Measurements from ENCODE around the gene AMT. TPM values are rescaled to one million over a fixed set of nuclear protein-coding genes. Genes with fewer than 3 reads are reported as not detected.

AMT gene
- total RNA-seq, 2 donors from 2014 or later: 44.4 to 51.7 TPM

GRCh38 chr3:49427586-49427985, 5.3 kb upstream of the AMT start:
- no peaks in the 10 kb centered on the region for H3K9me3 Mint-ChIP-seq
- H3K9ac ChIP-seq (ENCODE audit: extremely low read depth, low read length, poor library complexity, severe bottlenecking): no peak overlapping the region

GRCh38 chr3:49424816-49425215, 2.5 kb upstream of the AMT start:
- Mint-ChIP-seq H3K4me1 (peaks cover 13% of the 10 kb centered on the region), H3K27me3 (ENCODE audit: insufficient read depth) (peaks cover 1% of the 10 kb centered on the region), H3K4me3 (no peak overlapping the region), H3K27ac (no peak overlapping the region), H3K9me3 (no peaks in the 10 kb centered on the region), H3K36me3 (ENCODE audit: low read depth) (peaks cover 12% of the 10 kb centered on the region)
- Histone ChIP-seq H3K4me1 (ENCODE audit: control insufficient read depth, insufficient read depth, low read length) (peaks cover 3% of the 10 kb centered on the region), H3K4me3 (ENCODE audit: low read length) (no peak overlapping the region), H3K27ac (ENCODE audit: low read depth, low read length) (no peak overlapping the region), H3K36me3 (ENCODE audit: control insufficient read depth, insufficient read depth, low read length) (no peaks in the 10 kb centered on the region), H3K9me3 (ENCODE audit: control insufficient read depth, low read length) (no peaks in the 10 kb centered on the region), H3K27me3 (ENCODE audit: control insufficient read depth, insufficient read depth, low read length, poor library complexity, severe bottlenecking) (no peaks in the 10 kb centered on the region), H3K9ac (ENCODE audit: extremely low read depth, low read length, poor library complexity, severe bottlenecking) (no peak overlapping the region)
- no peak for DNase-seq
- no peak for TF ChIP-seq CTCF (conservative IDR thresholded peaks at IDR 0.05)
- 94 to 95% methylated on average over 4 to 6 of the region's 6 CpGs for WGBS, 2 experiments (ENCODE audit: insufficient coverage in 1 of 2, insufficient read length in 1 of 2)

More at GRCh38 chr3:49427586-49427985, 5.3 kb upstream of the AMT start:
- Histone ChIP-seq H3K4me3 (ENCODE audit: low read length) (no peak overlapping the region), H3K27me3 (ENCODE audit: control insufficient read depth, insufficient read depth, low read length, poor library complexity, severe bottlenecking) (no peaks in the 10 kb centered on the region), H3K9me3 (ENCODE audit: control insufficient read depth, low read length) (no peaks in the 10 kb centered on the region), H3K36me3 (ENCODE audit: control insufficient read depth, insufficient read depth, low read length) (no peaks in the 10 kb centered on the region), H3K27ac (ENCODE audit: low read depth, low read length) (no peak overlapping the region), H3K4me1 (ENCODE audit: control insufficient read depth, insufficient read depth, low read length) (peaks cover 3% of the 10 kb centered on the region)
- TF ChIP-seq CTCF (conservative IDR thresholded peaks at IDR 0.05): no peak
- Mint-ChIP-seq H3K27me3 (ENCODE audit: insufficient read depth) (no peaks in the 10 kb centered on the region), H3K4me3 (peak overlapping the region; percentile 84), H3K27ac (no peak overlapping the region), H3K36me3 (ENCODE audit: low read depth) (peaks cover 8% of the 10 kb centered on the region), H3K4me1 (peaks cover 6% of the 10 kb centered on the region)
- WGBS, 2 experiments (ENCODE audit: insufficient coverage in 1 of 2, insufficient read length in 1 of 2): 92 to 100% methylated on average over 1 to 2 of the region's 2 CpGs
- DNase-seq: no peak

DNA sequence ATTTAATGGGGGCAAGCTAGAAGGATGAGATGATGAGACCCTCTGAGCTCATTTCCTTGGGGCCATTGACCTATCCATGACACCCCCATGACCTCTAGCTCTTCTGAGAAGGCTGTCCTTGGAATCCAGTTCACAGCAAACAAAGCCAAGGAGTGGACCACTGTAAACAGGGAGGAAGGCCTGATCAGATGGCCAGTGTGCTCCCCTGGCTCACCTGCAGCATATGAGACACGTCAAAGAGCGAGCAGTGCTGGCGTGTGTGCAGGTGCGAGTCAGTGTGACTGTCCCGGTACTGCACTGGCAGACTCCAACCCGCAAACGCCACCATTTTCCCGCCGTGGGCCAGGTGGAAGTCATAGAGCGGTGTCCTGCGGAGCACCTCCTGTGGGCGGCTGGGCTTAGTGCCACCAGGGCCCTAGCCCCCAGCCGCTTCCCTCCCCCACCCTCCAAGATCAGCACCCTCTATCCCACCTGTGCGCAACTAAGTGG, 339 bp downstream of the AMT start:
- H3K36me3 ChIP-seq (ENCODE audit: control insufficient read depth, insufficient read depth, low read length): no peaks in the 10 kb centered on the region
- peaks cover 3% of the 10 kb centered on the region for H3K4me1 ChIP-seq (ENCODE audit: control insufficient read depth, insufficient read depth, low read length)
- Mint-ChIP-seq H3K9me3 (no peaks in the 10 kb centered on the region), H3K36me3 (ENCODE audit: low read depth) (peaks cover 24% of the 10 kb centered on the region), H3K27ac (peak overlapping the region; percentile 96), H3K4me1 (peaks cover 19% of the 10 kb centered on the region), H3K4me3 (peak overlapping the region; percentile 91), H3K27me3 (ENCODE audit: insufficient read depth) (peaks cover 1% of the 10 kb centered on the region)
- H3K4me3 ChIP-seq (ENCODE audit: low read length): peak overlapping the region; percentile 81
- no peak overlapping the region for H3K27ac ChIP-seq (ENCODE audit: low read depth, low read length)
- H3K27me3 ChIP-seq (ENCODE audit: control insufficient read depth, insufficient read depth, low read length, poor library complexity, severe bottlenecking): no peaks in the 10 kb centered on the region
- H3K9ac ChIP-seq (ENCODE audit: extremely low read depth, low read length, poor library complexity, severe bottlenecking): peak overlapping the region; percentile 52
- WGBS, 2 experiments (ENCODE audit: insufficient coverage in 1 of 2, insufficient read length in 1 of 2): 23 to 41% methylated on average over 4 to 14 of the region's 14 CpGs
- DNase-seq: no peak
- TF ChIP-seq CTCF (conservative IDR thresholded peaks at IDR 0.05): no peak
- H3K9me3 ChIP-seq (ENCODE audit: control insufficient read depth, low read length): no peaks in the 10 kb centered on the region

All from endodermal cell (in vitro differentiated cells).